K562 (cell line): ENCODE results near the gene FAM168B. TPM values are rescaled to one million over a fixed set of nuclear protein-coding genes. Genes with fewer than 3 reads are reported as not detected.

ENCODE experiments used
- AFF4 ChIP-seq: sonication (generic); formaldehyde crosslinking; IDR thresholded peaks from 2 replicates; pipeline ENCODE4 v1.8.0; 2023; ENCODE audit warnings: mild to moderate bottlenecking, missing genetic modification reagents
- FOXA1 ChIP-seq: fragments of 450-650 bp; IDR thresholded peaks from 2 replicates; pipeline ENCODE4 v1.6.1; 2016; ENCODE audit warnings: mild to moderate bottlenecking, borderline replicate concordance
- FOXM1 ChIP-seq, 2 experiments: fragments of 450-650 bp in 1 of 2; sonication (generic) in 1 of 2; formaldehyde crosslinking in 1 of 2; IDR thresholded peaks; 2 replicates each; pipeline versions ENCODE4 v1.6.1 to v1.9.0; 2017 to 2022; ENCODE audit warnings: low read depth in 2 of 2, mild to moderate bottlenecking in 2 of 2, missing genetic modification reagents in 1 of 2, moderate library complexity in 1 of 2
- MNT ChIP-seq, 2 experiments: fragments of 450-650 bp; conservative IDR thresholded peaks; 2 replicates each; pipeline ENCODE4 v1.6.1; 2017; ENCODE audit warnings: mild to moderate bottlenecking in 2 of 2, moderate library complexity in 2 of 2
- NR4A1 ChIP-seq, 2 experiments: fragments of 250-450 bp in 1 of 2; fragments of 450-650 bp in 1 of 2; sonication (Bioruptor Pico) in 1 of 2; IDR thresholded peaks; 2 replicates each; pipeline versions ENCODE4 v1.4.0 to v1.6.1; 2016 to 2020; ENCODE audit warnings: mild to moderate bottlenecking in 2 of 2, missing compliant biosample characterization in 1 of 2, missing genetic modification characterization in 1 of 2, moderate library complexity in 1 of 2
- PHF8 ChIP-seq: fragments of 200-600 bp; sonication (generic); IDR thresholded peaks from 2 replicates; pipeline ENCODE4 v1.6.1; 2012; ENCODE audit warnings: mixed run types, mild to moderate bottlenecking, inconsistent platforms, low read length, moderate library complexity, borderline replicate concordance
- SIX5 ChIP-seq, 2 experiments: IDR thresholded peaks; 2 replicates each; pipeline ENCODE4 v1.6.1; 2011; ENCODE audit warnings: low read length in 2 of 2, borderline replicate concordance in 1 of 2, low read depth in 1 of 2, mild to moderate bottlenecking in 1 of 2, moderate library complexity in 1 of 2; ENCODE audit not compliant: insufficient read depth in 1 of 2
- SMARCA4 ChIP-seq: fragments of 450-650 bp; IDR thresholded peaks from 2 replicates; pipeline ENCODE4 v1.6.1; 2016
- polyA plus RNA-seq, 8 experiments: library from polyadenylated mRNA; depleted of rRNA in 4 of 8; stranded (reverse) in 5 of 8; unstranded in 3 of 8; fragments of >200 nt; fragmentation: Nextera tagmentation in 2 of 8; fragmentation: Illumina TruSeq in 1 of 8; extraction: Ambion mirVana in 2 of 8; extraction: Trizol in 1 of 8; gene quantifications; 2 replicates each; pipeline versions ENCODE4 v1.2.1 to v1.2.3, GENCODE V29; 2011 to 2014; ENCODE audit warnings: inconsistent platforms in 1 of 8, missing spikeins in 1 of 8
- total RNA-seq, 7 experiments: library from RNA; depleted of rRNA in 6 of 7; stranded (reverse); fragments of >200 nt in 6 of 7; fragmentation: Illumina TruSeq in 2 of 7; extraction: Trizol in 2 of 7; gene quantifications; 2 replicates each; pipeline versions ENCODE4 v1.2.1 to v1.2.3, GENCODE V29; 2011 to 2021; ENCODE audit warnings: low replicate concordance in 1 of 7
- TF ChIP-seq, protein P1 (sequence below), 2 experiments: IDR thresholded peaks in 1 of 2; conservative IDR thresholded peaks in 1 of 2; 2 replicates each; pipeline ENCODE4 v1.6.1; 2016; ENCODE audit warnings: low read depth in 2 of 2, mild to moderate bottlenecking in 1 of 2, missing compliant biosample characterization in 1 of 2, missing genetic modification characterization in 1 of 2, moderate library complexity in 1 of 2
- TF ChIP-seq, protein P2 (sequence below): fragments of 450-650 bp; IDR thresholded peaks from 2 replicates; pipeline ENCODE4 v1.7.1; 2018; ENCODE audit warnings: mild to moderate bottlenecking, low read depth; ENCODE audit not compliant: partially characterized antibody
- TF ChIP-seq, protein P3 (sequence below): IDR thresholded peaks from 2 replicates; pipeline ENCODE4 v1.6.1; 2014; ENCODE audit warnings: antibody characterized with exemption

The FAM168B gene
- total and polyA plus RNA-seq, 9 of the 15 experiments (the other 6 are each of a cell fraction or from before 2014, with no cell fraction given): 3.3 to 76.0 (median 46.1) TPM

GRCh38 chr2:131104487-131105155, 11.4 kb upstream of the FAM168B start (continued):
- TF ChIP-seq, protein P1, sequence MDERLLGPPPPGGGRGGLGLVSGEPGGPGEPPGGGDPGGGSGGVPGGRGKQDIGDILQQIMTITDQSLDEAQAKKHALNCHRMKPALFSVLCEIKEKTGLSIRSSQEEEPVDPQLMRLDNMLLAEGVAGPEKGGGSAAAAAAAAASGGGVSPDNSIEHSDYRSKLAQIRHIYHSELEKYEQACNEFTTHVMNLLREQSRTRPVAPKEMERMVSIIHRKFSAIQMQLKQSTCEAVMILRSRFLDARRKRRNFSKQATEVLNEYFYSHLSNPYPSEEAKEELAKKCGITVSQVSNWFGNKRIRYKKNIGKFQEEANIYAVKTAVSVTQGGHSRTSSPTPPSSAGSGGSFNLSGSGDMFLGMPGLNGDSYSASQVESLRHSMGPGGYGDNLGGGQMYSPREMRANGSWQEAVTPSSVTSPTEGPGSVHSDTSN (CRISPR knock-in tag; IDR thresholded peaks at IDR 0.05; ENCODE audit: low read depth): no peak
- TF ChIP-seq, protein P1 (tag; conservative IDR thresholded peaks at IDR 0.05; ENCODE audit: low read depth): peak; percentile 52; the same call in 1 of the 2 replicates
- TF ChIP-seq, protein P2, sequence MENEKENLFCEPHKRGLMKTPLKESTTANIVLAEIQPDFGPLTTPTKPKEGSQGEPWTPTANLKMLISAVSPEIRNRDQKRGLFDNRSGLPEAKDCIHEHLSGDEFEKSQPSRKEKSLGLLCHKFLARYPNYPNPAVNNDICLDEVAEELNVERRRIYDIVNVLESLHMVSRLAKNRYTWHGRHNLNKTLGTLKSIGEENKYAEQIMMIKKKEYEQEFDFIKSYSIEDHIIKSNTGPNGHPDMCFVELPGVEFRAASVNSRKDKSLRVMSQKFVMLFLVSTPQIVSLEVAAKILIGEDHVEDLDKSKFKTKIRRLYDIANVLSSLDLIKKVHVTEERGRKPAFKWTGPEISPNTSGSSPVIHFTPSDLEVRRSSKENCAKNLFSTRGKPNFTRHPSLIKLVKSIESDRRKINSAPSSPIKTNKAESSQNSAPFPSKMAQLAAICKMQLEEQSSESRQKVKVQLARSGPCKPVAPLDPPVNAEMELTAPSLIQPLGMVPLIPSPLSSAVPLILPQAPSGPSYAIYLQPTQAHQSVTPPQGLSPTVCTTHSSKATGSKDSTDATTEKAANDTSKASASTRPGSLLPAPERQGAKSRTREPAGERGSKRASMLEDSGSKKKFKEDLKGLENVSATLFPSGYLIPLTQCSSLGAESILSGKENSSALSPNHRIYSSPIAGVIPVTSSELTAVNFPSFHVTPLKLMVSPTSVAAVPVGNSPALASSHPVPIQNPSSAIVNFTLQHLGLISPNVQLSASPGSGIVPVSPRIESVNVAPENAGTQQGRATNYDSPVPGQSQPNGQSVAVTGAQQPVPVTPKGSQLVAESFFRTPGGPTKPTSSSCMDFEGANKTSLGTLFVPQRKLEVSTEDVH: peak; percentile 14
- TF ChIP-seq MNT (conservative IDR thresholded peaks at IDR 0.05) (peak in 1 of 2 experiments; percentile 53; a peak in 3 of 4 replicates), SIX5 (IDR thresholded peaks at IDR 0.05; ENCODE audit: borderline replicate concordance in 1 of 2, insufficient read depth in 1 of 2, low read depth in 1 of 2, low read length in 2 of 2) (no peak), SMARCA4 (peak; percentile 68), FOXM1 (IDR thresholded peaks at IDR 0.05; ENCODE audit: low read depth) (peak; percentile 81), FOXM1 (CRISPR knock-in tag; IDR thresholded peaks at IDR 0.05; ENCODE audit: low read depth) (no peak), AFF4 (CRISPR knock-in tag) (no peak), NR4A1 (CRISPR knock-in tag; IDR thresholded peaks at IDR 0.05) (no peak), NR4A1 (tag; IDR thresholded peaks at IDR 0.05) (peak; percentile 27; the same call in 1 of the 2 replicates), FOXA1 (no peak), PHF8 (peak; percentile 39; the same call in 1 of the 2 replicates)
- TF ChIP-seq, protein P3, sequence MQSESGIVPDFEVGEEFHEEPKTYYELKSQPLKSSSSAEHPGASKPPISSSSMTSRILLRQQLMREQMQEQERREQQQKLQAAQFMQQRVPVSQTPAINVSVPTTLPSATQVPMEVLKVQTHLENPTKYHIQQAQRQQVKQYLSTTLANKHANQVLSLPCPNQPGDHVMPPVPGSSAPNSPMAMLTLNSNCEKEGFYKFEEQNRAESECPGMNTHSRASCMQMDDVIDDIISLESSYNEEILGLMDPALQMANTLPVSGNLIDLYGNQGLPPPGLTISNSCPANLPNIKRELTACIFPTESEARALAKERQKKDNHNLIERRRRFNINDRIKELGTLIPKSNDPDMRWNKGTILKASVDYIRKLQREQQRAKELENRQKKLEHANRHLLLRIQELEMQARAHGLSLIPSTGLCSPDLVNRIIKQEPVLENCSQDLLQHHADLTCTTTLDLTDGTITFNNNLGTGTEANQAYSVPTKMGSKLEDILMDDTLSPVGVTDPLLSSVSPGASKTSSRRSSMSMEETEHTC: peak; percentile 83
